Measurements from ENCODE around the gene MYL6. TPM values are rescaled to one million over a fixed set of nuclear protein-coding genes. Genes with fewer than 3 reads are reported as not detected.

The MYL6 gene
- total RNA-seq, 3 donors from 2014 or later, result 1,884 to 3,185 (median 1,894) TPM

DNA sequence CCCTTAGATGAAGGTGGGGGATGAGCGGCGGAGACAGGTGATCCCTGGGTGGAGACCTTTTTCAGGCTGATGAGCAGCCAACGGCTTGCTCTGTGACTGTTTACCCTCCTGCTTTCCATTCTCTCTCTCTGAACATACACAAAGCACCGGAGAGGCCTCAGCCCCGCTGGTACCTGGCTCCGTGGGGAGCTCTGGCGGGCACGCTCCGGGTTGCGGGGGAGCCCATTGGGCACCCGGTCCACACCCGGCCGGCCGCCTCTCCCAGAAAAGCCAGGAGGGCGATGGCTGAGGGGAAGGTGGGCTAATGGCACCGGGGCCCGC lies 30.6 kb downstream of the MYL6 start:
- ATAC-seq, result peak; percentile 15
- Histone ChIP-seq H3K36me3 (ENCODE audit: low read depth) (no peaks in the 10 kb centered on the region), H3K9me3 (no peaks in the 10 kb centered on the region), H3K4me1 (ENCODE audit: low read depth) (peaks cover 21% of the 10 kb centered on the region), H3K4me3 (peak overlapping the region; percentile 65)
- intact Hi-C loops (cut with DNase I, micrococcal nuclease), result loop anchor here in 1 of 2 donors (10.0 kb wide), 1 partner anchor 64 kb away; the partner anchor contains the start of gene ESYT1
- no peak for DNase-seq
- TF ChIP-seq, protein P1, sequence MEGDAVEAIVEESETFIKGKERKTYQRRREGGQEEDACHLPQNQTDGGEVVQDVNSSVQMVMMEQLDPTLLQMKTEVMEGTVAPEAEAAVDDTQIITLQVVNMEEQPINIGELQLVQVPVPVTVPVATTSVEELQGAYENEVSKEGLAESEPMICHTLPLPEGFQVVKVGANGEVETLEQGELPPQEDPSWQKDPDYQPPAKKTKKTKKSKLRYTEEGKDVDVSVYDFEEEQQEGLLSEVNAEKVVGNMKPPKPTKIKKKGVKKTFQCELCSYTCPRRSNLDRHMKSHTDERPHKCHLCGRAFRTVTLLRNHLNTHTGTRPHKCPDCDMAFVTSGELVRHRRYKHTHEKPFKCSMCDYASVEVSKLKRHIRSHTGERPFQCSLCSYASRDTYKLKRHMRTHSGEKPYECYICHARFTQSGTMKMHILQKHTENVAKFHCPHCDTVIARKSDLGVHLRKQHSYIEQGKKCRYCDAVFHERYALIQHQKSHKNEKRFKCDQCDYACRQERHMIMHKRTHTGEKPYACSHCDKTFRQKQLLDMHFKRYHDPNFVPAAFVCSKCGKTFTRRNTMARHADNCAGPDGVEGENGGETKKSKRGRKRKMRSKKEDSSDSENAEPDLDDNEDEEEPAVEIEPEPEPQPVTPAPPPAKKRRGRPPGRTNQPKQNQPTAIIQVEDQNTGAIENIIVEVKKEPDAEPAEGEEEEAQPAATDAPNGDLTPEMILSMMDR (IDR thresholded peaks at IDR 0.05), result no peak

- Histone ChIP-seq H3K4me1 (ENCODE audit: low read depth) (peaks cover 21% of the 10 kb centered on the region), H3K9me3 (no peaks in the 10 kb centered on the region), H3K4me3 (peak within 1 kb of the TSS; percentile 65), H3K36me3 (ENCODE audit: low read depth) (no peaks in the 10 kb centered on the region)
- ATAC-seq (peak; percentile 93), DNase-seq (peak; percentile 93 to 96 (median 94))
- TF ChIP-seq, protein P1 (IDR thresholded peaks at IDR 0.05), result peak; percentile 83
- intact Hi-C loops (cut with DNase I, micrococcal nuclease), result loop anchor here in 1 of 2 donors (10.0 kb wide), 1 partner anchor 65 kb away; the partner anchor contains the start of gene ESYT1
Measured at GRCh38 chr12:56189099-56189917, 31.1 kb downstream of the MYL6 start, which contains the start of gene SMARCC2. Gene SMARCC2 (minus strand): TSS chr12:56189483. CDS start chr12:56189461, 22 bp downstream.

- Histone ChIP-seq H3K4me1 (ENCODE audit: low read depth) (peaks cover 21% of the 10 kb centered on the region), H3K36me3 (ENCODE audit: low read depth) (no peaks in the 10 kb centered on the region), H3K4me3 (peak overlapping the region; percentile 31), H3K9me3 (no peaks in the 10 kb centered on the region)
- peak; percentile 64 for ATAC-seq
- DNase-seq, result peak; percentile 85 to 93 (median 87)
- TF ChIP-seq, protein P1 (IDR thresholded peaks at IDR 0.05), result no peak
- intact Hi-C loops (cut with DNase I, micrococcal nuclease), result loop anchor here in 1 of 2 donors (10.0 kb wide), 1 partner anchor 65 kb away; the partner anchor contains the start of gene ESYT1
Measured at GRCh38 chr12:56189918-56190694, 31.9 kb downstream of the MYL6 start.

DNA sequence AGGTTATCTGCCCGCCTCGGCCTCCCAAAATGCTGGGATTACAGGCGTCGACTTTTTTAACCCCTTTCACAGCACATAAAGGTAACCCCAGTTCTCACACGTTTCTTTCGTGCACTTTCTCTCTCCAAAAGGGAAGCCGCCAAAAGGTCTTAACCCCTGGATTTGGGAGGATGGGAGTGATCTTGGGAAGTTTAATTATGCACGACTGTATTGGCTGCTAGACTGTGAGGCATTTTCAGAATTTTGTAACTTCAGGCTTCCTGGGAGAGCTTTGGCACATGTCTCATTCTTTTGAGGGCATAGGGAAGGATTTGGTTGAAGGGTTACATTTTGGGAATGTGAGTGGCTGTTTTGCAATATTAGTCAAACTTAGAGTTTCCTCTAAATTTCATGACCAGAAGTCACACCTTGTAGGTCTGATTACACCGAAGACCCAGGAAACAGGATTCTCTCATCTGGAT lies 32.6 kb downstream of the MYL6 start:
- Histone ChIP-seq H3K4me3 (peak overlapping the region; percentile 31), H3K36me3 (ENCODE audit: low read depth) (no peaks in the 10 kb centered on the region), H3K4me1 (ENCODE audit: low read depth) (peaks cover 21% of the 10 kb centered on the region), H3K9me3 (no peaks in the 10 kb centered on the region)
- intact Hi-C loops (cut with DNase I, micrococcal nuclease), result no loop called here
- ATAC-seq (no peak), DNase-seq (no peak)
- TF ChIP-seq, protein P1 (IDR thresholded peaks at IDR 0.05), result no peak

DNA sequence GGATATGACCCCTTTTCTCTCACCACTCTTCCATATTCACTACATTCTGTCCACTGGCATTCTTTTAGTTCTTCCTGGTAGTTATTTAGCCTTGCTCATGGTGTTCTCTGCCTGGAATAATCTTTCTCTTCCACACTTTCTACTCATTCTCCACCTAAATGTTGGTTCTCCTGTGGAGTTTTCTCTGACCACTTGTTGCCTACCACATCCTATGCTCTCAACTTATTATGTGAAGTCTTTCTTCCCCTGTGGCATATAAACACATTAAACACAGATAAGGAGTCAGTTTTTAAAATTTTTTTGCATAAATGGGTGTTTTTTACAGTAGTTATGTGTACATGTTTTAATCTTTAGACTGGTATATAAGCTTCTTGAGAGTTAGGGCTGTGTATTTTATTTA lies 34.4 kb downstream of the MYL6 start:
- TF ChIP-seq, protein P1 (IDR thresholded peaks at IDR 0.05), result no peak
- Histone ChIP-seq H3K36me3 (ENCODE audit: low read depth) (no peaks in the 10 kb centered on the region), H3K9me3 (no peaks in the 10 kb centered on the region), H3K4me3 (no peak overlapping the region), H3K4me1 (ENCODE audit: low read depth) (peaks cover 15% of the 10 kb centered on the region)
- DNase-seq, result no peak
- ATAC-seq, result no peak
- intact Hi-C loops (cut with DNase I, micrococcal nuclease), result no loop called here

All from mucosa of descending colon (tissue), 3 donors.